Measurements from ENCODE around the gene SLC46A3. TPM values are rescaled to one million over a fixed set of nuclear protein-coding genes. Genes with fewer than 3 reads are reported as not detected.

The SLC46A3 gene
- polyA plus RNA-seq, 2 of the 4 experiments (the other 2 are of a cell fraction): 2.1 to 6.8 TPM

DNA sequence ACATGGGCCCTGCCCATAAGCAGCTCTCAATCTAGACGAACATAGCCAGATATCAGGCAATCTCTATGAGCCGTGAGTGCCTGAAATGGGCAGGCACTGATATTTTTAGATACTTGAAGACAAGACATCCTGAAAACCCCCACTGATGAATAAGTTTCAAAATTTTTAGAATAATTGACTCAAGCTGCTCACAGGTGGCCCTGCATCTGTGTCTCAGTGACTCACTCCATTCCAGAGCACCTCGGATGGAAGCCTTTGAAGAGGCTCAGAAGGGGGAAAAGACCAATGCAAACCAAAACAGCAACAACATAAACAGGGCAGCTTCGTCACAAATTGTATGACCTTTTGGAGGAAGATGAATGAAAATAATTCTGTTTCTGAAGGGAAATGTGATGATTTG, 42.8 kb upstream of the SLC46A3 start:
- H3K9me3 ChIP-seq: peaks cover 21% of the 10 kb centered on the region
- ATAC-seq (no peak), DNase-seq (ENCODE audit: low read depth in 1 of 2, low spot score in 1 of 2) (no peak), FAIRE-seq (no peak)
- CTCF ChIA-PET: no interaction called here
- H3K27ac ChIP-seq: no peak overlapping the region
- H3K4me3 ChIP-seq: no peak overlapping the region
- WGBS (ENCODE audit: missing lambda C conversion rate): 42% methylated on average over 4 of the region's 4 CpGs
- no peak overlapping the region for H3K4me2 ChIP-seq
- no peak for TF ChIP-seq ZNF302 (CRISPR knock-in tag; IDR thresholded peaks at IDR 0.05)
- POLR2A ChIA-PET: no interaction called here
- H3K4me1 ChIP-seq: no peaks in the 10 kb centered on the region

- Histone ChIP-seq H3K4me3 (no peak overlapping the region), H3K4me2 (no peak overlapping the region), H3K27ac (peak overlapping the region in 1 of 2 experiments; percentile 94; a peak in 4 of 6 replicates), H3K4me1 (peaks cover 19% of the 10 kb centered on the region), H3K9me3 (peaks cover 40% of the 10 kb centered on the region)
- ChIA-PET POLR2A (no interaction called here), CTCF (no interaction called here)
- FAIRE-seq (no peak), DNase-seq (ENCODE audit: low read depth in 1 of 2, low spot score in 1 of 2) (no peak), ATAC-seq (no peak)
- no peak for TF ChIP-seq BHLHE40 (IDR thresholded peaks at IDR 0.05; ENCODE audit: low read depth, low read length)
- TF ChIP-seq JUN (IDR thresholded peaks at IDR 0.05): no peak
- no peak for TF ChIP-seq ZFP36 (IDR thresholded peaks at IDR 0.05; ENCODE audit: borderline replicate concordance, partially characterized antibody)
- TF ChIP-seq CHD4 (IDR thresholded peaks at IDR 0.05; ENCODE audit: borderline replicate concordance): no peak
- TF ChIP-seq, protein P1, sequence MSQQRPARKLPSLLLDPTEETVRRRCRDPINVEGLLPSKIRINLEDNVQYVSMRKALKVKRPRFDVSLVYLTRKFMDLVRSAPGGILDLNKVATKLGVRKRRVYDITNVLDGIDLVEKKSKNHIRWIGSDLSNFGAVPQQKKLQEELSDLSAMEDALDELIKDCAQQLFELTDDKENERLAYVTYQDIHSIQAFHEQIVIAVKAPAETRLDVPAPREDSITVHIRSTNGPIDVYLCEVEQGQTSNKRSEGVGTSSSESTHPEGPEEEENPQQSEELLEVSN (IDR thresholded peaks at IDR 0.05; ENCODE audit: borderline replicate concordance, low read depth): no peak
- TF ChIP-seq USF2 (IDR thresholded peaks at IDR 0.05): no peak
- no peak for TF ChIP-seq HOXB13 (CRISPR knock-in tag; IDR thresholded peaks at IDR 0.05; ENCODE audit: low read depth)
- no peak for TF ChIP-seq EHF (CRISPR knock-in tag; IDR thresholded peaks at IDR 0.05)
- no peak for TF ChIP-seq KDM1A (IDR thresholded peaks at IDR 0.05; ENCODE audit: low read depth)
- TF ChIP-seq, protein P2, sequence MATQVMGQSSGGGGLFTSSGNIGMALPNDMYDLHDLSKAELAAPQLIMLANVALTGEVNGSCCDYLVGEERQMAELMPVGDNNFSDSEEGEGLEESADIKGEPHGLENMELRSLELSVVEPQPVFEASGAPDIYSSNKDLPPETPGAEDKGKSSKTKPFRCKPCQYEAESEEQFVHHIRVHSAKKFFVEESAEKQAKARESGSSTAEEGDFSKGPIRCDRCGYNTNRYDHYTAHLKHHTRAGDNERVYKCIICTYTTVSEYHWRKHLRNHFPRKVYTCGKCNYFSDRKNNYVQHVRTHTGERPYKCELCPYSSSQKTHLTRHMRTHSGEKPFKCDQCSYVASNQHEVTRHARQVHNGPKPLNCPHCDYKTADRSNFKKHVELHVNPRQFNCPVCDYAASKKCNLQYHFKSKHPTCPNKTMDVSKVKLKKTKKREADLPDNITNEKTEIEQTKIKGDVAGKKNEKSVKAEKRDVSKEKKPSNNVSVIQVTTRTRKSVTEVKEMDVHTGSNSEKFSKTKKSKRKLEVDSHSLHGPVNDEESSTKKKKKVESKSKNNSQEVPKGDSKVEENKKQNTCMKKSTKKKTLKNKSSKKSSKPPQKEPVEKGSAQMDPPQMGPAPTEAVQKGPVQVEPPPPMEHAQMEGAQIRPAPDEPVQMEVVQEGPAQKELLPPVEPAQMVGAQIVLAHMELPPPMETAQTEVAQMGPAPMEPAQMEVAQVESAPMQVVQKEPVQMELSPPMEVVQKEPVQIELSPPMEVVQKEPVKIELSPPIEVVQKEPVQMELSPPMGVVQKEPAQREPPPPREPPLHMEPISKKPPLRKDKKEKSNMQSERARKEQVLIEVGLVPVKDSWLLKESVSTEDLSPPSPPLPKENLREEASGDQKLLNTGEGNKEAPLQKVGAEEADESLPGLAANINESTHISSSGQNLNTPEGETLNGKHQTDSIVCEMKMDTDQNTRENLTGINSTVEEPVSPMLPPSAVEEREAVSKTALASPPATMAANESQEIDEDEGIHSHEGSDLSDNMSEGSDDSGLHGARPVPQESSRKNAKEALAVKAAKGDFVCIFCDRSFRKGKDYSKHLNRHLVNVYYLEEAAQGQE (IDR thresholded peaks at IDR 0.05): no peak
- WGBS (ENCODE audit: missing lambda C conversion rate): 97% methylated on average over 5 of the region's 5 CpGs
Measured at GRCh38 chr13:28755546-28755870, 36.7 kb upstream of the SLC46A3 start.

GRCh38 chr13:28754698-28755545, 36.2 kb upstream of the SLC46A3 start:
- Histone ChIP-seq H3K4me1 (peaks cover 21% of the 10 kb centered on the region), H3K4me3 (no peak overlapping the region), H3K4me2 (no peak overlapping the region), H3K27ac (peak overlapping the region; percentile 94), H3K9me3 (peaks cover 40% of the 10 kb centered on the region)
- peak in 1 of 2 experiments; percentile 40 for DNase-seq (ENCODE audit: low read depth in 1 of 2, low spot score in 1 of 2)
- ATAC-seq: no peak
- ChIA-PET CTCF (interaction anchor here (0.7 to 1.2 kb wide), 3 partner anchors 9 to 42 kb away, joined by 3 read pairs; no protein-coding TSS in a partner anchor), POLR2A (no interaction called here)
- no peak for TF ChIP-seq SREBF2 (IDR thresholded peaks at IDR 0.05)
- TF ChIP-seq, protein P3, sequence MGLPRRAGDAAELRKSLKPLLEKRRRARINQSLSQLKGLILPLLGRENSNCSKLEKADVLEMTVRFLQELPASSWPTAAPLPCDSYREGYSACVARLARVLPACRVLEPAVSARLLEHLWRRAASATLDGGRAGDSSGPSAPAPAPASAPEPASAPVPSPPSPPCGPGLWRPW (IDR thresholded peaks at IDR 0.05): no peak
- TF ChIP-seq, protein P1 (IDR thresholded peaks at IDR 0.05; ENCODE audit: borderline replicate concordance, low read depth): no peak
- TF ChIP-seq POLR2AphosphoS2 (conservative IDR thresholded peaks at IDR 0.05; ENCODE audit: low read length): no peak
- no peak for TF ChIP-seq JUNB (IDR thresholded peaks at IDR 0.05)
- WGBS (ENCODE audit: missing lambda C conversion rate): 90% methylated on average over 29 of the region's 32 CpGs
- no peak for FAIRE-seq
